K562 (cell line): Measurements from ENCODE around the gene APOM. TPM values are rescaled to one million over a fixed set of nuclear protein-coding genes. Genes with fewer than 3 reads are reported as not detected.

Experiments used
- CHD1 ChIP-seq: fragments of 200-600 bp; sonication (generic); IDR thresholded peaks from one replicate; pipeline ENCODE4 v1.6.1; 2012; ENCODE audit warnings: mild to moderate bottlenecking, moderate library complexity, low read length, inconsistent platforms
- ELF2 ChIP-seq: fragments of 250-450 bp; sonication (Bioruptor Pico); IDR thresholded peaks from 2 replicates; pipeline ENCODE4 v1.5.0; 2021; ENCODE audit warnings: mild to moderate bottlenecking
- GABPA ChIP-seq: fragments of 200-800 bp; sonication (Bioruptor generic); conservative IDR thresholded peaks from 2 replicates; pipeline ENCODE4 v1.6.1; 2016; ENCODE audit warnings: low read depth, missing genetic modification characterization, missing compliant biosample characterization
- NR2C2 ChIP-seq, 2 experiments: fragments of 200-800 bp in 1 of 2; sonication (Bioruptor generic) in 1 of 2; sonication (generic) in 1 of 2; formaldehyde crosslinking in 1 of 2; IDR thresholded peaks; 2 replicates each; pipeline versions ENCODE4 v1.6.1 to v1.8.0; 2016 to 2022; ENCODE audit warnings: mild to moderate bottlenecking in 1 of 2, missing compliant biosample characterization in 1 of 2, missing genetic modification characterization in 1 of 2, missing genetic modification reagents in 1 of 2
- XRCC5 ChIP-seq: fragments of 200-400 bp; formaldehyde crosslinking; IDR thresholded peaks from 2 replicates; pipeline ENCODE4 v1.6.1; 2017; ENCODE audit warnings: low read depth, mild to moderate bottlenecking, low read length
- ZC3H4 ChIP-seq: sonication (generic); formaldehyde crosslinking; IDR thresholded peaks from 2 replicates; pipeline ENCODE4 v1.9.0; 2021; ENCODE audit warnings: missing genetic modification reagents, borderline replicate concordance
- ZKSCAN1 ChIP-seq: fragments of 150-350 bp; IDR thresholded peaks from 2 replicates; pipeline ENCODE4 v1.6.1; 2016; ENCODE audit warnings: low read depth, low read length
- polyA plus RNA-seq, 8 experiments: library from polyadenylated mRNA; depleted of rRNA in 4 of 8; stranded (reverse) in 5 of 8; unstranded in 3 of 8; fragments of >200 nt; fragmentation: Nextera tagmentation in 2 of 8; fragmentation: Illumina TruSeq in 1 of 8; extraction: Ambion mirVana in 2 of 8; extraction: Trizol in 1 of 8; gene quantifications; 2 replicates each; pipeline versions ENCODE4 v1.2.1 to v1.2.3, GENCODE V29; 2011 to 2014; ENCODE audit warnings: inconsistent platforms in 1 of 8, missing spikeins in 1 of 8
- total RNA-seq, 7 experiments: library from RNA; depleted of rRNA in 6 of 7; stranded (reverse); fragments of >200 nt in 6 of 7; fragmentation: Illumina TruSeq in 2 of 7; extraction: Trizol in 2 of 7; gene quantifications; 2 replicates each; pipeline versions ENCODE4 v1.2.1 to v1.2.3, GENCODE V29; 2011 to 2021; ENCODE audit warnings: low replicate concordance in 1 of 7
- TF ChIP-seq, protein P1 (sequence below), 2 experiments: fragments of 450-650 bp; IDR thresholded peaks; 2 replicates each; pipeline ENCODE4 v1.6.1; 2018; ENCODE audit warnings: mild to moderate bottlenecking in 2 of 2, low read depth in 1 of 2; ENCODE audit not compliant: partially characterized antibody in 2 of 2
- TF ChIP-seq, protein P2 (sequence below): sonication (generic); formaldehyde crosslinking; IDR thresholded peaks from 2 replicates; pipeline ENCODE4 v1.8.0; 2023; ENCODE audit warnings: missing genetic modification reagents, mild to moderate bottlenecking, borderline replicate concordance
- TF ChIP-seq, protein P3 (sequence below): fragments of 150-350 bp; conservative IDR thresholded peaks from 2 replicates; pipeline ENCODE4 v1.6.1; 2014; ENCODE audit warnings: low read length
- TF ChIP-seq, protein P4 (sequence below), 2 experiments: fragments of 450-650 bp in 1 of 2; sonication (generic) in 1 of 2; formaldehyde crosslinking in 1 of 2; IDR thresholded peaks in 1 of 2; conservative IDR thresholded peaks in 1 of 2; 2 replicates each; pipeline versions ENCODE4 v1.6.1 to v1.8.1; 2016 to 2023; ENCODE audit warnings: mild to moderate bottlenecking in 2 of 2, moderate library complexity in 2 of 2, inconsistent platforms in 1 of 2, missing genetic modification reagents in 1 of 2

Gene APOM
- total and polyA plus RNA-seq, 9 of the 15 experiments (the other 6 are each of a cell fraction or from before 2014, with no cell fraction given), result 5.7 to 24.3 (median 10.4) TPM

DNA sequence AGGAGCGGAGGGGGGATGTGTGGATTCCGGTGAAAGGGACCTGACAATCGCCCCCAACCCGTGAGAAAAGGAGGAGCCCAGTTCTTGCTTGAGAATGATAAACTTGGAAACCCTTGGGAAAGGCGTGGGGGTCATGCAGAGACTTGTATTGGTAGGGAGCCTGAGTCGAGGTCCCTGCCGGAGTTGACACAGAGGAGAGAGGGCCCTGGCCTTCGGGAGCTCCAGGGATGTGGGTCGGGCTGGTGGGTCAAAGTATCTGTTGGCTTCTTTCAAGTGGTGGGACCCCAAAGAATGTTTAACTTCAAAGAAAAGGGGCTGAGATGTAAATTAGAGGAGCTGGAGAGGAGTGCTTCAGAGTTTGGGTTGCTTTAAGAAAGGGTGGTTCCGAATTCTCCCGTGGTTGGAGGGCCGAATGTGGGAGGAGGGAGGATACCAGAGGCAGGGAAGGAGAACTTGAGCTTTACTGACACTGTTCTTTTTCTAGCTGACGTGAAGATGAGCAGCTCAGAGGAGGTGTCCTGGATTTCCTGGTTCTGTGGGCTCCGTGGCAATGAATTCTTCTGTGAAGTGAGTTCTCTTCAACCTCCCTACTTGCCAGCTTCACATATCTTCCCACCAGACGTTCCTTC lies 10.8 kb downstream of the APOM start (continued):
- TF ChIP-seq NR2C2 (CRISPR knock-in tag; IDR thresholded peaks at IDR 0.05) (no peak), NR2C2 (tag; IDR thresholded peaks at IDR 0.05) (no peak), ELF2 (peak; percentile 6; the same call in 1 of the 2 replicates), CHD1 (peak; percentile 73), XRCC5 (0 out of 2 replicates have a peak, but pooled peaks have one; percentile 53), ZC3H4 (CRISPR knock-in tag) (no peak), GABPA (no peak), ZKSCAN1 (no peak)
- TF ChIP-seq, protein P1, sequence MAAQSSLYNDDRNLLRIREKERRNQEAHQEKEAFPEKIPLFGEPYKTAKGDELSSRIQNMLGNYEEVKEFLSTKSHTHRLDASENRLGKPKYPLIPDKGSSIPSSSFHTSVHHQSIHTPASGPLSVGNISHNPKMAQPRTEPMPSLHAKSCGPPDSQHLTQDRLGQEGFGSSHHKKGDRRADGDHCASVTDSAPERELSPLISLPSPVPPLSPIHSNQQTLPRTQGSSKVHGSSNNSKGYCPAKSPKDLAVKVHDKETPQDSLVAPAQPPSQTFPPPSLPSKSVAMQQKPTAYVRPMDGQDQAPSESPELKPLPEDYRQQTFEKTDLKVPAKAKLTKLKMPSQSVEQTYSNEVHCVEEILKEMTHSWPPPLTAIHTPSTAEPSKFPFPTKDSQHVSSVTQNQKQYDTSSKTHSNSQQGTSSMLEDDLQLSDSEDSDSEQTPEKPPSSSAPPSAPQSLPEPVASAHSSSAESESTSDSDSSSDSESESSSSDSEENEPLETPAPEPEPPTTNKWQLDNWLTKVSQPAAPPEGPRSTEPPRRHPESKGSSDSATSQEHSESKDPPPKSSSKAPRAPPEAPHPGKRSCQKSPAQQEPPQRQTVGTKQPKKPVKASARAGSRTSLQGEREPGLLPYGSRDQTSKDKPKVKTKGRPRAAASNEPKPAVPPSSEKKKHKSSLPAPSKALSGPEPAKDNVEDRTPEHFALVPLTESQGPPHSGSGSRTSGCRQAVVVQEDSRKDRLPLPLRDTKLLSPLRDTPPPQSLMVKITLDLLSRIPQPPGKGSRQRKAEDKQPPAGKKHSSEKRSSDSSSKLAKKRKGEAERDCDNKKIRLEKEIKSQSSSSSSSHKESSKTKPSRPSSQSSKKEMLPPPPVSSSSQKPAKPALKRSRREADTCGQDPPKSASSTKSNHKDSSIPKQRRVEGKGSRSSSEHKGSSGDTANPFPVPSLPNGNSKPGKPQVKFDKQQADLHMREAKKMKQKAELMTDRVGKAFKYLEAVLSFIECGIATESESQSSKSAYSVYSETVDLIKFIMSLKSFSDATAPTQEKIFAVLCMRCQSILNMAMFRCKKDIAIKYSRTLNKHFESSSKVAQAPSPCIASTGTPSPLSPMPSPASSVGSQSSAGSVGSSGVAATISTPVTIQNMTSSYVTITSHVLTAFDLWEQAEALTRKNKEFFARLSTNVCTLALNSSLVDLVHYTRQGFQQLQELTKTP (IDR thresholded peaks at IDR 0.05; ENCODE audit: low read depth in 1 of 2, partially characterized antibody in 2 of 2), result peak in 1 of 2 experiments; percentile 42
- TF ChIP-seq, protein P2, sequence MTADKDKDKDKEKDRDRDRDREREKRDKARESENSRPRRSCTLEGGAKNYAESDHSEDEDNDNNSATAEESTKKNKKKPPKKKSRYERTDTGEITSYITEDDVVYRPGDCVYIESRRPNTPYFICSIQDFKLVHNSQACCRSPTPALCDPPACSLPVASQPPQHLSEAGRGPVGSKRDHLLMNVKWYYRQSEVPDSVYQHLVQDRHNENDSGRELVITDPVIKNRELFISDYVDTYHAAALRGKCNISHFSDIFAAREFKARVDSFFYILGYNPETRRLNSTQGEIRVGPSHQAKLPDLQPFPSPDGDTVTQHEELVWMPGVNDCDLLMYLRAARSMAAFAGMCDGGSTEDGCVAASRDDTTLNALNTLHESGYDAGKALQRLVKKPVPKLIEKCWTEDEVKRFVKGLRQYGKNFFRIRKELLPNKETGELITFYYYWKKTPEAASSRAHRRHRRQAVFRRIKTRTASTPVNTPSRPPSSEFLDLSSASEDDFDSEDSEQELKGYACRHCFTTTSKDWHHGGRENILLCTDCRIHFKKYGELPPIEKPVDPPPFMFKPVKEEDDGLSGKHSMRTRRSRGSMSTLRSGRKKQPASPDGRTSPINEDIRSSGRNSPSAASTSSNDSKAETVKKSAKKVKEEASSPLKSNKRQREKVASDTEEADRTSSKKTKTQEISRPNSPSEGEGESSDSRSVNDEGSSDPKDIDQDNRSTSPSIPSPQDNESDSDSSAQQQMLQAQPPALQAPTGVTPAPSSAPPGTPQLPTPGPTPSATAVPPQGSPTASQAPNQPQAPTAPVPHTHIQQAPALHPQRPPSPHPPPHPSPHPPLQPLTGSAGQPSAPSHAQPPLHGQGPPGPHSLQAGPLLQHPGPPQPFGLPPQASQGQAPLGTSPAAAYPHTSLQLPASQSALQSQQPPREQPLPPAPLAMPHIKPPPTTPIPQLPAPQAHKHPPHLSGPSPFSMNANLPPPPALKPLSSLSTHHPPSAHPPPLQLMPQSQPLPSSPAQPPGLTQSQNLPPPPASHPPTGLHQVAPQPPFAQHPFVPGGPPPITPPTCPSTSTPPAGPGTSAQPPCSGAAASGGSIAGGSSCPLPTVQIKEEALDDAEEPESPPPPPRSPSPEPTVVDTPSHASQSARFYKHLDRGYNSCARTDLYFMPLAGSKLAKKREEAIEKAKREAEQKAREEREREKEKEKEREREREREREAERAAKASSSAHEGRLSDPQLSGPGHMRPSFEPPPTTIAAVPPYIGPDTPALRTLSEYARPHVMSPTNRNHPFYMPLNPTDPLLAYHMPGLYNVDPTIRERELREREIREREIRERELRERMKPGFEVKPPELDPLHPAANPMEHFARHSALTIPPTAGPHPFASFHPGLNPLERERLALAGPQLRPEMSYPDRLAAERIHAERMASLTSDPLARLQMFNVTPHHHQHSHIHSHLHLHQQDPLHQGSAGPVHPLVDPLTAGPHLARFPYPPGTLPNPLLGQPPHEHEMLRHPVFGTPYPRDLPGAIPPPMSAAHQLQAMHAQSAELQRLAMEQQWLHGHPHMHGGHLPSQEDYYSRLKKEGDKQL (CRISPR knock-in tag), result no peak
- TF ChIP-seq, protein P3, sequence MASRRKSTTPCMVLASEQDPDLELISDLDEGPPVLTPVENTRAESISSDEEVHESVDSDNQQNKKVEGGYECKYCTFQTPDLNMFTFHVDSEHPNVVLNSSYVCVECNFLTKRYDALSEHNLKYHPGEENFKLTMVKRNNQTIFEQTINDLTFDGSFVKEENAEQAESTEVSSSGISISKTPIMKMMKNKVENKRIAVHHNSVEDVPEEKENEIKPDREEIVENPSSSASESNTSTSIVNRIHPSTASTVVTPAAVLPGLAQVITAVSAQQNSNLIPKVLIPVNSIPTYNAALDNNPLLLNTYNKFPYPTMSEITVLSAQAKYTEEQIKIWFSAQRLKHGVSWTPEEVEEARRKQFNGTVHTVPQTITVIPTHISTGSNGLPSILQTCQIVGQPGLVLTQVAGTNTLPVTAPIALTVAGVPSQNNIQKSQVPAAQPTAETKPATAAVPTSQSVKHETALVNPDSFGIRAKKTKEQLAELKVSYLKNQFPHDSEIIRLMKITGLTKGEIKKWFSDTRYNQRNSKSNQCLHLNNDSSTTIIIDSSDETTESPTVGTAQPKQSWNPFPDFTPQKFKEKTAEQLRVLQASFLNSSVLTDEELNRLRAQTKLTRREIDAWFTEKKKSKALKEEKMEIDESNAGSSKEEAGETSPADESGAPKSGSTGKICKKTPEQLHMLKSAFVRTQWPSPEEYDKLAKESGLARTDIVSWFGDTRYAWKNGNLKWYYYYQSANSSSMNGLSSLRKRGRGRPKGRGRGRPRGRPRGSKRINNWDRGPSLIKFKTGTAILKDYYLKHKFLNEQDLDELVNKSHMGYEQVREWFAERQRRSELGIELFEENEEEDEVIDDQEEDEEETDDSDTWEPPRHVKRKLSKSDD, result no peak
- TF ChIP-seq, protein P4, sequence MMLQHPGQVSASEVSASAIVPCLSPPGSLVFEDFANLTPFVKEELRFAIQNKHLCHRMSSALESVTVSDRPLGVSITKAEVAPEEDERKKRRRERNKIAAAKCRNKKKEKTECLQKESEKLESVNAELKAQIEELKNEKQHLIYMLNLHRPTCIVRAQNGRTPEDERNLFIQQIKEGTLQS (IDR thresholded peaks at IDR 0.05), result no peak
- TF ChIP-seq, protein P4 (CRISPR knock-in tag; conservative IDR thresholded peaks at IDR 0.05), result no peak
